Liver (tissue), 3 donors: Measurements from ENCODE around the gene KCNJ14.

Experiments used
- ATF3 ChIP-seq: IDR thresholded peaks from 2 replicates; pipeline ENCODE4 v1.6.1; 2016; ENCODE audit warnings: antibody characterized with exemption
- CTCF ChIP-seq: fragments of 150-350 bp; IDR thresholded peaks from 2 replicates; pipeline ENCODE4 v1.5.1; 2017; ENCODE audit warnings: improper control_type of control experiment, low read depth, low read length; ENCODE audit not compliant: missing input control
- EGR1 ChIP-seq, 2 donors: IDR thresholded peaks; 2 replicates each; pipeline ENCODE4 v1.6.1; 2016 to 2018; ENCODE audit warnings: antibody characterized with exemption in 2 of 2, low read depth in 2 of 2
- FOXA2 ChIP-seq: IDR thresholded peaks from 2 replicates; pipeline ENCODE4 v1.6.1; 2016; ENCODE audit warnings: antibody characterized with exemption
- GABPA ChIP-seq, 2 donors: IDR thresholded peaks in 1 of 2; conservative IDR thresholded peaks in 1 of 2; 2 replicates each; pipeline ENCODE4 v1.6.1; 2016; ENCODE audit warnings: antibody characterized with exemption in 2 of 2, mild to moderate bottlenecking in 1 of 2, moderate library complexity in 1 of 2
- HNF4A ChIP-seq, 2 donors: conservative IDR thresholded peaks; 2 replicates each; pipeline ENCODE4 v1.6.1; 2016; ENCODE audit warnings: antibody characterized with exemption in 2 of 2, mild to moderate bottlenecking in 2 of 2
- JUND ChIP-seq, 2 donors: IDR thresholded peaks; 2 replicates each; pipeline ENCODE4 v1.6.1; 2016; ENCODE audit warnings: antibody characterized with exemption in 2 of 2
- MAX ChIP-seq: IDR thresholded peaks from 2 replicates; pipeline ENCODE4 v1.6.1; 2016; ENCODE audit warnings: antibody characterized with exemption
- RAD21 ChIP-seq, 2 donors: IDR thresholded peaks; 2 replicates each; pipeline ENCODE4 v1.6.1; 2016; ENCODE audit warnings: antibody characterized with exemption in 2 of 2, mild to moderate bottlenecking in 2 of 2
- REST ChIP-seq: IDR thresholded peaks from 2 replicates; pipeline ENCODE4 v1.6.1; 2016; ENCODE audit warnings: antibody characterized with exemption, mild to moderate bottlenecking
- RXRA ChIP-seq, 2 donors: IDR thresholded peaks; 2 replicates each; pipeline ENCODE4 v1.6.1; 2017 to 2018; ENCODE audit warnings: antibody characterized with exemption in 2 of 2, mild to moderate bottlenecking in 1 of 2
- TAF1 ChIP-seq: conservative IDR thresholded peaks from 2 replicates; pipeline ENCODE4 v1.6.1; 2016; ENCODE audit warnings: antibody characterized with exemption, mild to moderate bottlenecking
- YY1 ChIP-seq: IDR thresholded peaks from 2 replicates; pipeline ENCODE4 v1.6.1; 2016; ENCODE audit warnings: antibody characterized with exemption, mild to moderate bottlenecking
- ZBTB33 ChIP-seq: IDR thresholded peaks from 2 replicates; pipeline ENCODE4 v1.6.1; 2016; ENCODE audit warnings: antibody characterized with exemption
- donor health status: healthy.
- donor health status: healthy.

- TF ChIP-seq CTCF (no peak), RXRA (IDR thresholded peaks at IDR 0.05) (no peak), ZBTB33 (no peak), GABPA (IDR thresholded peaks at IDR 0.05 in 1 of 2, conservative IDR thresholded peaks at IDR 0.05 in 1 of 2) (no peak), MAX (no peak), TAF1 (no peak), YY1 (no peak), EGR1 (IDR thresholded peaks at IDR 0.05; ENCODE audit: low read depth in 2 of 2) (no peak), ATF3 (no peak), REST (no peak), RAD21 (IDR thresholded peaks at IDR 0.05) (no peak), FOXA2 (no peak), JUND (IDR thresholded peaks at IDR 0.05) (no peak), HNF4A (conservative IDR thresholded peaks at IDR 0.05) (no peak)
Measured at GRCh38 chr19:48511321-48511731, 56.0 kb downstream of the KCNJ14 start.
